Nephron (organoid): ENCODE measurements around the gene MCM9.

Experiments used
- H3K27ac Mint-ChIP-seq, 3 experiments: 2 replicates each; pipeline ENCODE4 v1.8.0; 2020; ENCODE audit warnings: mixed read lengths in 3 of 3, mild to moderate bottlenecking in 2 of 3, moderate library complexity in 1 of 3
- H3K27me3 Mint-ChIP-seq: 2 replicates; pipeline ENCODE4 v1.8.0; 2021; ENCODE audit warnings: low read depth, mild to moderate bottlenecking, moderate library complexity, mixed read lengths
- H3K36me3 Mint-ChIP-seq: 2 replicates; pipeline ENCODE4 v1.8.0; 2020; ENCODE audit warnings: low read depth, mixed read lengths
- H3K4me1 Mint-ChIP-seq: 2 replicates; pipeline ENCODE4 v1.8.0; 2020; ENCODE audit warnings: mixed read lengths
- H3K4me3 Mint-ChIP-seq, 3 experiments: 2 replicates each; pipeline ENCODE4 v1.8.0; 2020; ENCODE audit warnings: mild to moderate bottlenecking in 3 of 3, mixed read lengths in 3 of 3, moderate library complexity in 2 of 3
- H3K9me3 Mint-ChIP-seq: 2 replicates; pipeline ENCODE4 v1.8.0; 2020; ENCODE audit warnings: mixed read lengths
- TF ChIP-seq, protein P1 (sequence below), 3 experiments: fragments of 200-600 bp; sonication (generic); IDR thresholded peaks; one replicate each; pipeline ENCODE4 v1.5.0; 2021; ENCODE audit warnings: antibody characterized with exemption in 3 of 3; ENCODE audit not compliant: unreplicated experiment in 3 of 3

Gene MCM9

DNA sequence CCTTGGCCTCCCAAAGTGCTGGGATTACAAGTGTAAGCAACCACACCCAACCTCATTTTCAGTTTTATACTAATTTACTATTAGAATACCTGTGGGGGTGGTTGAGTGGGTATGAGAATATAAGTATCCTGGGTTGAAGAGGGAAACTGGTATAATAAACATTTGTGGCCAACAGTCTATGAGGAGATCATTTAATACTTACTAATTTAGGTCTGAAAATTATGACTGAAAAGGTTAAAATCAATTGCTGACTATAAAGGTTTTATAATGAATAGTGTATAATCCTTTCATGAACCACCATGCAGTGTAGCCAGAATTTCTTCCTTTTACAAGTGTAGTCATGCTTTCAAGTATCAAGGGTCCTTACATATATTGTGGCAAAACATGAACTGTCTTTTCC is 29.9 kb downstream of the MCM9 start:
- TF ChIP-seq, protein P1, sequence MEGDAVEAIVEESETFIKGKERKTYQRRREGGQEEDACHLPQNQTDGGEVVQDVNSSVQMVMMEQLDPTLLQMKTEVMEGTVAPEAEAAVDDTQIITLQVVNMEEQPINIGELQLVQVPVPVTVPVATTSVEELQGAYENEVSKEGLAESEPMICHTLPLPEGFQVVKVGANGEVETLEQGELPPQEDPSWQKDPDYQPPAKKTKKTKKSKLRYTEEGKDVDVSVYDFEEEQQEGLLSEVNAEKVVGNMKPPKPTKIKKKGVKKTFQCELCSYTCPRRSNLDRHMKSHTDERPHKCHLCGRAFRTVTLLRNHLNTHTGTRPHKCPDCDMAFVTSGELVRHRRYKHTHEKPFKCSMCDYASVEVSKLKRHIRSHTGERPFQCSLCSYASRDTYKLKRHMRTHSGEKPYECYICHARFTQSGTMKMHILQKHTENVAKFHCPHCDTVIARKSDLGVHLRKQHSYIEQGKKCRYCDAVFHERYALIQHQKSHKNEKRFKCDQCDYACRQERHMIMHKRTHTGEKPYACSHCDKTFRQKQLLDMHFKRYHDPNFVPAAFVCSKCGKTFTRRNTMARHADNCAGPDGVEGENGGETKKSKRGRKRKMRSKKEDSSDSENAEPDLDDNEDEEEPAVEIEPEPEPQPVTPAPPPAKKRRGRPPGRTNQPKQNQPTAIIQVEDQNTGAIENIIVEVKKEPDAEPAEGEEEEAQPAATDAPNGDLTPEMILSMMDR (IDR thresholded peaks at IDR 0.05; ENCODE audit: unreplicated experiment in 3 of 3) = no peak
- H3K27me3 Mint-ChIP-seq = no peaks in the 10 kb centered on the region
- H3K36me3 Mint-ChIP-seq = peaks cover 77% of the 10 kb centered on the region
- H3K4me3 Mint-ChIP-seq = no peak overlapping the region
- H3K9me3 Mint-ChIP-seq = no peaks in the 10 kb centered on the region
- H3K27ac Mint-ChIP-seq = no peak overlapping the region
- peaks cover 10% of the 10 kb centered on the region for H3K4me1 Mint-ChIP-seq

DNA sequence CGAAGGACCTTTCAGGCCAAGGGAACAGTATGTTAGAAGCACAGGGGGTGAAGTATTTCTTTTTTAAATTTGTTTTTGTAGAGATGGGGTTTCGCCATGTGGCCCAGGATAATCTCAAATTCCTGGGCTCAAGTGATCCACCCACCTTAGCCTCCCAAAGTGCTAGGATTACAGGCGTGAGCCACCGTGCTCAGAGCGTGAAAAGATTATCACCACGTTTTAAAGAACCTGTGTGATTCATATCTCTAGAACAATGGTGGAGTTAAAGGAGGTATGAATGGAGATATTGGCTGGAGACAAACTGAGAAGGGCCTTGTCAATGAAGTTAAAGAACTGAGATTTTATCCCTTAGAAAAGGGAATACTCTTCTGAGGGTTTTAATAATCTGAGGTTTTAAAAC is 31.3 kb downstream of the MCM9 start:
- Mint-ChIP-seq H3K9me3 (no peaks in the 10 kb centered on the region), H3K36me3 (peaks cover 84% of the 10 kb centered on the region), H3K27ac (no peak overlapping the region), H3K4me3 (no peak overlapping the region), H3K4me1 (peaks cover 22% of the 10 kb centered on the region), H3K27me3 (no peaks in the 10 kb centered on the region)
- TF ChIP-seq, protein P1 (IDR thresholded peaks at IDR 0.05; ENCODE audit: unreplicated experiment in 3 of 3) = no peak

DNA sequence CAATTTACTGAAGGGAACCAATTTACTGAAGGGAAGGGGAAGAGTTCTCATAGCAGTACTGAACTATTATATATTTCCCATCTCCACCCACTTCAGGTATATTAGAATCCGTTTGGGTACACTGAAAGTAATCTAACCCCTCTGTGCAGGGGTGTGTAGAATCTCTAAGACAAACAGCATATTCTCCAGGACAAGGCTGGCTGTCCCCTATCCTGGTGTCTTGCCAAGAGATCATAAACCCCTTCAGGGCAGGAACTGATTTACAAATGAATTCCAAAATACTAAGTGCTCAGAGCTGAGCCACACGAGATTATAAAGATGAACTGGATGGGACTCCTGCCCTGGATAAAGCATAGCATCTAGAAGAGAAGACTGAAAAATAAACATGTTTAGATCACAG is 31.8 kb downstream of the MCM9 start:
- H3K27me3 Mint-ChIP-seq = no peaks in the 10 kb centered on the region
- H3K9me3 Mint-ChIP-seq = no peaks in the 10 kb centered on the region
- H3K4me3 Mint-ChIP-seq = no peak overlapping the region
- H3K36me3 Mint-ChIP-seq = peaks cover 85% of the 10 kb centered on the region
- H3K27ac Mint-ChIP-seq = no peak overlapping the region
- H3K4me1 Mint-ChIP-seq = peaks cover 23% of the 10 kb centered on the region
- TF ChIP-seq, protein P1 (IDR thresholded peaks at IDR 0.05; ENCODE audit: unreplicated experiment in 3 of 3) = no peak

DNA sequence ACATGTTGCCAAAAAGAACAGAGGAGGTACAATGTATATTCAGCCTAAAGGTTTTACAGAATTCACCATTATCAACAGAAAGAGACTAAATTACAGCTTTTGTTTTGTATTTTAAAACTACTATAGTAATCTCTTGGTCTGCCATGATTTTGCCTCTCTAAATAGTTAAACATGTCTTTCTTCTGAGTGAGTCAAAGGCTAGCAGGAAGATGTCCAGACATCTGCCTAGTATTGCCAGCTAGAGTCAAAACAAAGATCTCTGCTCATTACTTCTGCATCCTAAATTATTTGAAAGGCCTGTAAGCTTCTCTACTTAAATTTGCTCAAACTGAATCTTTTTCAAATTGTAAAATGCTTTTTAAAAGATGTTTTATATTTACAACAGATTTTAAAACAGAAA is 32.2 kb downstream of the MCM9 start:
- H3K9me3 Mint-ChIP-seq = no peaks in the 10 kb centered on the region
- H3K4me1 Mint-ChIP-seq = peaks cover 27% of the 10 kb centered on the region
- TF ChIP-seq, protein P1 (IDR thresholded peaks at IDR 0.05; ENCODE audit: unreplicated experiment in 3 of 3) = no peak
- H3K27ac Mint-ChIP-seq = no peak overlapping the region
- H3K36me3 Mint-ChIP-seq = peaks cover 83% of the 10 kb centered on the region
- H3K27me3 Mint-ChIP-seq = no peaks in the 10 kb centered on the region
- no peak overlapping the region for H3K4me3 Mint-ChIP-seq

DNA sequence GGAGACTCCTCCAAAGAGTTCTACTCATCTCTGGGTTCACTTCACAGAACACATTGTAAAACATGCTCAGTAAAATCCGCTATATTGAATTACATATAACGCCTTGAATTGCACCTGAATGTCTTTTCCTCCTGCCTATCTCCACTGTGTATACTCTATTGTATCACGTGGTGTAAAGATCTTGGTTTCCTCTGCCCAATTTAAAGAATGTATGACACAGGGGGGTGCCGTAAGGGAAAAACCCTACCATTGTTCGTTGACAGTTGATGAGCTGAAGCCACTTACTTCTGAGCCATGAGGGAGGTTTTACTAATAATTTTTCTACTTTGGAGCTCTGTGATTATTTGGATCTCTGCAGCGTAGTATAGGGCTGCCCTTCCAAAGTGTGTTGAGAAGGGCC is 35.0 kb downstream of the MCM9 start:
- H3K36me3 Mint-ChIP-seq = peaks cover 62% of the 10 kb centered on the region
- H3K4me1 Mint-ChIP-seq = peaks cover 37% of the 10 kb centered on the region
- H3K27me3 Mint-ChIP-seq = no peaks in the 10 kb centered on the region
- peak overlapping the region in 1 of 3 experiments; percentile 7 for H3K27ac Mint-ChIP-seq
- H3K9me3 Mint-ChIP-seq = no peaks in the 10 kb centered on the region
- no peak overlapping the region for H3K4me3 Mint-ChIP-seq
- TF ChIP-seq, protein P1 (IDR thresholded peaks at IDR 0.05; ENCODE audit: unreplicated experiment in 3 of 3) = no peak

DNA sequence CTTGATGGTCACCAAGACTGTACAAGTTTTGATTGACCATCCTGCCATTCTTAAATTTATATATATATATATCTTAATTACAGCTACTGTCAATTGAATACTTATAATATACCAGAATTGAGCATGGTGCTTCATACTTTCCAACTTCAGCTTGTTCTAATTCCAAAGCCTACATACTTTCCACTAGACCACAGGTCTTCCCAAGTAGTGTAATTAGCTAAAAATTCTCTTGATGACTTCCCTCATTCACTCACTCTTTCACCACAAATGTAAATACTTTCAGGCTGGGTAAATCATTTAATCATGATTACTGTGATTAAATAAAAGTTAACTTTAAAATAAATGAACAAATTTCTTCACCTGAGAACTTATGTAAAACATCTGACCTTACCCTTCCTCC is 37.6 kb downstream of the MCM9 start:
- peaks cover 48% of the 10 kb centered on the region for H3K4me1 Mint-ChIP-seq
- H3K4me3 Mint-ChIP-seq = peak overlapping the region; percentile 34 to 66 (median 56)

More for the DNA sequence above, 37.6 kb downstream of the MCM9 start:
- Mint-ChIP-seq H3K36me3 (peaks cover 40% of the 10 kb centered on the region), H3K27me3 (no peaks in the 10 kb centered on the region), H3K9me3 (no peaks in the 10 kb centered on the region), H3K27ac (peak overlapping the region in 2 of 3 experiments; percentile 37 to 45)
- TF ChIP-seq, protein P1 (IDR thresholded peaks at IDR 0.05; ENCODE audit: unreplicated experiment in 3 of 3) = no peak
